HG03159 (cell line): ENCODE results near the gene EYA4.
"Not testable (repeated sequence)": the region's sequence is repeated elsewhere in the genome, so short reads cannot be mapped to it uniquely, and the experiment has no call there.

ENCODE experiments used
- ATAC-seq: cut with Tn5 transposase; IDR thresholded peaks from one replicate; pipeline ENCODE4 v1.9.1; 2021; ENCODE audit warnings: mild to moderate bottlenecking, moderate library complexity; ENCODE audit not compliant: unreplicated experiment

The EYA4 gene

GRCh38 chr6:133394630-133395029, 153.5 kb downstream of the EYA4 start:
- ATAC-seq = no peak

GRCh38 chr6:133396233-133396983, 155.3 kb downstream of the EYA4 start:
- no peak for ATAC-seq

- ATAC-seq = no peak
These were observed 155.8 kb downstream of the EYA4 start for GRCh38 chr6:133396984-133397348.

GRCh38 chr6:133397601-133398000, 156.4 kb downstream of the EYA4 start:
- ATAC-seq = not testable (repeated sequence)

- no peak for ATAC-seq
These were observed 158.3 kb downstream of the EYA4 start for GRCh38 chr6:133399426-133399825.

GRCh38 chr6:133404151-133404550, 163.0 kb downstream of the EYA4 start:
- ATAC-seq = no peak

- no peak for ATAC-seq
These were observed 163.6 kb downstream of the EYA4 start for GRCh38 chr6:133404728-133405127.

- ATAC-seq = no peak
These were observed 166.4 kb downstream of the EYA4 start for GRCh38 chr6:133407320-133408100.

GRCh38 chr6:133408132-133408531, 167.0 kb downstream of the EYA4 start:
- ATAC-seq = no peak

- no peak for ATAC-seq
These were observed 167.4 kb downstream of the EYA4 start for GRCh38 chr6:133408543-133408942.

GRCh38 chr6:133410638-133411435, 169.7 kb downstream of the EYA4 start:
- ATAC-seq = no peak

GRCh38 chr6:133411757-133412156, 170.6 kb downstream of the EYA4 start:
- ATAC-seq = no peak

- ATAC-seq = no peak
These were observed 174.1 kb downstream of the EYA4 start for GRCh38 chr6:133415262-133415661.

- ATAC-seq = no peak
These were observed 177.0 kb downstream of the EYA4 start for GRCh38 chr6:133418108-133418507.

GRCh38 chr6:133423242-133423641, 182.1 kb downstream of the EYA4 start:
- ATAC-seq = no peak

- no peak for ATAC-seq
These were observed 183.2 kb downstream of the EYA4 start for GRCh38 chr6:133424359-133424758.

GRCh38 chr6:133426038-133426437, 184.9 kb downstream of the EYA4 start:
- no peak for ATAC-seq

- no peak for ATAC-seq
These were observed 187.1 kb downstream of the EYA4 start for GRCh38 chr6:133428295-133428694.

- ATAC-seq = no peak
These were observed 189.4 kb downstream of the EYA4 start for GRCh38 chr6:133430530-133430929.

GRCh38 chr6:133431031-133431430, 189.9 kb downstream of the EYA4 start:
- ATAC-seq = no peak
